GM12878 (cell line): ENCODE results near the gene IFIT1. TPM values are rescaled to one million over a fixed set of nuclear protein-coding genes. Genes with fewer than 3 reads are reported as not detected.

Source experiments
- BACH1 ChIP-seq: fragments of 450-650 bp; IDR thresholded peaks from 2 replicates; pipeline ENCODE4 v1.6.1; 2017; ENCODE audit warnings: mild to moderate bottlenecking, borderline replicate concordance
- BRCA1 ChIP-seq: IDR thresholded peaks from 2 replicates; pipeline ENCODE4 v1.6.1; 2011; ENCODE audit warnings: low read depth, low read length, improper control_type of control experiment
- CBFB ChIP-seq: IDR thresholded peaks from 2 replicates; pipeline ENCODE4 v1.6.1; 2016; ENCODE audit warnings: antibody characterized with exemption, low read depth
- CHD2 ChIP-seq: IDR thresholded peaks from 2 replicates; pipeline ENCODE4 v1.6.1; 2011; ENCODE audit warnings: low read depth, low read length, improper control_type of control experiment, borderline replicate concordance
- ESRRA ChIP-seq: IDR thresholded peaks from 2 replicates; pipeline ENCODE4 v1.6.1; 2012; ENCODE audit warnings: mild to moderate bottlenecking, low read length, improper control_type of control experiment
- FOS ChIP-seq: IDR thresholded peaks from 3 replicates; pipeline ENCODE4 v1.6.1; 2011; ENCODE audit warnings: borderline replicate concordance; ENCODE audit not compliant: insufficient read length; ENCODE audit errors: extremely low read depth
- FOXM1 ChIP-seq: IDR thresholded peaks from 2 replicates; pipeline ENCODE4 v1.6.1; 2012; ENCODE audit warnings: low read depth, mild to moderate bottlenecking, inconsistent platforms, low read length, moderate library complexity
- GATAD2B ChIP-seq: fragments of 450-650 bp; conservative IDR thresholded peaks from 2 replicates; pipeline ENCODE4 v1.6.1; 2017; ENCODE audit warnings: low read depth, mild to moderate bottlenecking, moderate library complexity
- IKZF1 ChIP-seq: fragments of 450-650 bp; conservative IDR thresholded peaks from 2 replicates; pipeline ENCODE4 v1.6.1; 2017; ENCODE audit warnings: antibody characterized with exemption, mild to moderate bottlenecking
- IKZF2 ChIP-seq, 2 experiments: fragments of 450-650 bp; IDR thresholded peaks; 2 replicates each; pipeline ENCODE4 v1.6.1; 2017; ENCODE audit warnings: mild to moderate bottlenecking in 2 of 2, moderate library complexity in 2 of 2
- NFIC ChIP-seq: IDR thresholded peaks from 2 replicates; pipeline ENCODE4 v1.6.1; 2012; ENCODE audit warnings: low read depth, mild to moderate bottlenecking, inconsistent platforms, low read length, moderate library complexity
- PML ChIP-seq: IDR thresholded peaks from 2 replicates; pipeline ENCODE4 v1.6.1; 2012; ENCODE audit warnings: low read length, inconsistent platforms
- POLR2AphosphoS2 ChIP-seq: IDR thresholded peaks from 2 replicates; pipeline ENCODE4 v1.6.1; 2011; ENCODE audit warnings: low read depth, mild to moderate bottlenecking, low read length, improper control_type of control experiment, moderate library complexity
- RELA ChIP-seq: fragments of 450-650 bp; IDR thresholded peaks from 2 replicates; pipeline ENCODE4 v1.8.0; 2014; ENCODE audit warnings: borderline replicate concordance; ENCODE audit not compliant: partially characterized antibody
- SIX5 ChIP-seq: IDR thresholded peaks from 2 replicates; pipeline ENCODE4 v1.6.1; 2011; ENCODE audit warnings: mild to moderate bottlenecking, low read depth, low read length, moderate library complexity; ENCODE audit not compliant: severe bottlenecking
- SMAD1 ChIP-seq: fragments of 450-650 bp; IDR thresholded peaks from 2 replicates; pipeline ENCODE4 v1.6.1; 2018; ENCODE audit warnings: mild to moderate bottlenecking, low read depth; ENCODE audit not compliant: partially characterized antibody
- SRF ChIP-seq, 2 experiments: IDR thresholded peaks; 2 replicates each; pipeline ENCODE4 v1.6.1; 2011; ENCODE audit warnings: low read depth in 2 of 2, low read length in 2 of 2, mild to moderate bottlenecking in 1 of 2, moderate library complexity in 1 of 2
- SUZ12 ChIP-seq: fragments of 200-600 bp; sonication (generic); IDR thresholded peaks from one replicate; pipeline ENCODE4 v1.6.1; 2018; ENCODE audit warnings: antibody characterized with exemption, mild to moderate bottlenecking; ENCODE audit not compliant: unreplicated experiment
- ZBED1 ChIP-seq: IDR thresholded peaks from 2 replicates; pipeline ENCODE4 v1.6.1; 2016; ENCODE audit warnings: borderline replicate concordance
- polyA plus RNA-seq, 11 experiments: library from polyadenylated mRNA; depleted of rRNA in 4 of 11; unstranded in 6 of 11; stranded (reverse) in 5 of 11; fragments of >200 nt; fragmentation: Nextera tagmentation in 4 of 11; fragmentation: Illumina TruSeq in 1 of 11; extraction: Ambion mirVana in 4 of 11; extraction: Trizol in 1 of 11; gene quantifications; 1 replicate in 1 of 11; 2 replicates in 10 of 11; pipeline versions ENCODE4 v1.2.1 to v1.2.3, GENCODE V29; 2011 to 2016; ENCODE audit warnings: inconsistent platforms in 2 of 11, missing spikeins in 2 of 11, low read depth in 1 of 11
- total RNA-seq, 4 experiments: library from RNA; depleted of rRNA in 3 of 4; stranded (reverse); fragments of >200 nt in 3 of 4; fragmentation: Illumina TruSeq in 1 of 4; extraction: Trizol in 1 of 4; gene quantifications; 2 replicates each; pipeline versions ENCODE4 v1.2.1 to v1.2.3, GENCODE V29; 2013 to 2021
- TF ChIP-seq, protein P1 (sequence below): IDR thresholded peaks from 2 replicates; pipeline ENCODE4 v1.6.1; 2011; ENCODE audit warnings: mild to moderate bottlenecking, low read depth, low read length, moderate library complexity; ENCODE audit not compliant: insufficient replicate concordance
- TF ChIP-seq, protein P2 (sequence below): fragments of 150-350 bp; IDR thresholded peaks from 2 replicates; pipeline ENCODE4 v1.6.1; 2014; ENCODE audit warnings: mild to moderate bottlenecking, low read depth, low read length
- TF ChIP-seq, protein P3 (sequence below): fragments of 450-650 bp; IDR thresholded peaks from 2 replicates; pipeline ENCODE4 v1.6.1; 2017; ENCODE audit warnings: low read depth, mild to moderate bottlenecking, moderate library complexity

IFIT1 gene
- total and polyA plus RNA-seq, 10 of the 15 experiments (the other 5 are each of a cell fraction or from before 2014, with no cell fraction given): 13.9 to 37.2 (median 22.3) TPM

DNA sequence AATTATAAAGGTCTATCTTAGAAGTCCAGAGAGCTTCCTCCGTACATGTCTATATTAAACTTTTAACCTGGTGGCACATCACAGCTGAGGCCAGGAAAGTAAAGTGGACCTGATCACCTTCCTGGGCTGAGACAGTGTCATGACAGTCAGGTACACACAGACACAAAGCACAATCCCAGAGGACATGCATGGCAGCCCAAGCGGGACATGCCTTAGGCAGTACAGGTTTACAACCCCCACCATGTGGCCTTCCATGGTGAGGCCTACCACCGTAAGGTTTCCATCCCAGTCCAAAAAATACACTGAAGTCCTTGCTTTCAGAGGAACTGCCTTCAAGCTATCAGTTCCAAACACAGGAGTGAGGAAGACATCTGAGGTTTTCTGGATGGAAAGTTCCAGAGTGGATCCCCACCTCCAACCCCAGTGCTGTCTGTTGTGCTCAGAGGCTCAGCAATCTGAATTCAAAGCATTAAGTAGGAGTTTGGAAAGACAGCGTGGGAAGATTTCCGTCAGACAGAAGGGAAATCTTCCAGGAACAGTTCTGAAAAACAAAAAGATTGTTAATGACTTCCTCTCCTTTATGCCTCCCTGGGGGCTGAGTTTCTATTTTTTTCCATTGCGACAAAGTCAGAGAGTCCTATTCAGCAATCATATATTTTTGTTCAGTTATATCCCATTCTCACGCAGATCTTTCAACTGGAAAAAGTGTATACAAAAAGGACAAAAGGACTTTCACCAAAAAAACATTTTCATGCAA lies 44.5 kb upstream of the IFIT1 start (continued):
- TF ChIP-seq, protein P1, sequence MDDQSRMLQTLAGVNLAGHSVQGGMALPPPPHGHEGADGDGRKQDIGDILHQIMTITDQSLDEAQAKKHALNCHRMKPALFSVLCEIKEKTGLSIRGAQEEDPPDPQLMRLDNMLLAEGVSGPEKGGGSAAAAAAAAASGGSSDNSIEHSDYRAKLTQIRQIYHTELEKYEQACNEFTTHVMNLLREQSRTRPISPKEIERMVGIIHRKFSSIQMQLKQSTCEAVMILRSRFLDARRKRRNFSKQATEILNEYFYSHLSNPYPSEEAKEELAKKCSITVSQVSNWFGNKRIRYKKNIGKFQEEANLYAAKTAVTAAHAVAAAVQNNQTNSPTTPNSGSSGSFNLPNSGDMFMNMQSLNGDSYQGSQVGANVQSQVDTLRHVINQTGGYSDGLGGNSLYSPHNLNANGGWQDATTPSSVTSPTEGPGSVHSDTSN: no peak
- no peak for TF ChIP-seq ZBED1
- 0 out of 2 replicates have a peak, but pooled peaks have one; percentile 26 for TF ChIP-seq FOXM1
- TF ChIP-seq RELA: no peak
- TF ChIP-seq SIX5: no peak
- TF ChIP-seq, protein P2, sequence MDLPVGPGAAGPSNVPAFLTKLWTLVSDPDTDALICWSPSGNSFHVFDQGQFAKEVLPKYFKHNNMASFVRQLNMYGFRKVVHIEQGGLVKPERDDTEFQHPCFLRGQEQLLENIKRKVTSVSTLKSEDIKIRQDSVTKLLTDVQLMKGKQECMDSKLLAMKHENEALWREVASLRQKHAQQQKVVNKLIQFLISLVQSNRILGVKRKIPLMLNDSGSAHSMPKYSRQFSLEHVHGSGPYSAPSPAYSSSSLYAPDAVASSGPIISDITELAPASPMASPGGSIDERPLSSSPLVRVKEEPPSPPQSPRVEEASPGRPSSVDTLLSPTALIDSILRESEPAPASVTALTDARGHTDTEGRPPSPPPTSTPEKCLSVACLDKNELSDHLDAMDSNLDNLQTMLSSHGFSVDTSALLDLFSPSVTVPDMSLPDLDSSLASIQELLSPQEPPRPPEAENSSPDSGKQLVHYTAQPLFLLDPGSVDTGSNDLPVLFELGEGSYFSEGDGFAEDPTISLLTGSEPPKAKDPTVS: 0 out of 2 replicates have a peak, but pooled peaks have one; percentile 50
- peak; percentile 57 to 61; a peak in 3 of 4 replicates for TF ChIP-seq IKZF2 (IDR thresholded peaks at IDR 0.05)
- TF ChIP-seq BACH1: no peak
- TF ChIP-seq SUZ12: no peak
- no peak for TF ChIP-seq BRCA1
- no peak for TF ChIP-seq CHD2
- peak; percentile 45; the same call in 1 of the 2 replicates for TF ChIP-seq IKZF1
- TF ChIP-seq SRF (IDR thresholded peaks at IDR 0.05; ENCODE audit: low read depth in 2 of 2, low read length in 2 of 2): no peak
- TF ChIP-seq CBFB: no peak
- TF ChIP-seq ESRRA: no peak
- TF ChIP-seq, protein P3, sequence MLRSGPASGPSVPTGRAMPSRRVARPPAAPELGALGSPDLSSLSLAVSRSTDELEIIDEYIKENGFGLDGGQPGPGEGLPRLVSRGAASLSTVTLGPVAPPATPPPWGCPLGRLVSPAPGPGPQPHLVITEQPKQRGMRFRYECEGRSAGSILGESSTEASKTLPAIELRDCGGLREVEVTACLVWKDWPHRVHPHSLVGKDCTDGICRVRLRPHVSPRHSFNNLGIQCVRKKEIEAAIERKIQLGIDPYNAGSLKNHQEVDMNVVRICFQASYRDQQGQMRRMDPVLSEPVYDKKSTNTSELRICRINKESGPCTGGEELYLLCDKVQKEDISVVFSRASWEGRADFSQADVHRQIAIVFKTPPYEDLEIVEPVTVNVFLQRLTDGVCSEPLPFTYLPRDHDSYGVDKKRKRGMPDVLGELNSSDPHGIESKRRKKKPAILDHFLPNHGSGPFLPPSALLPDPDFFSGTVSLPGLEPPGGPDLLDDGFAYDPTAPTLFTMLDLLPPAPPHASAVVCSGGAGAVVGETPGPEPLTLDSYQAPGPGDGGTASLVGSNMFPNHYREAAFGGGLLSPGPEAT: 0 out of 2 replicates have a peak, but pooled peaks have one; percentile 13
- no peak for TF ChIP-seq NFIC
- TF ChIP-seq SMAD1: no peak
- TF ChIP-seq POLR2AphosphoS2: no peak
- no peak for TF ChIP-seq PML
- TF ChIP-seq GATAD2B: peak; percentile 54; the same call in 1 of the 2 replicates
- TF ChIP-seq FOS: no peak
